ENCODE results near the gene TBC1D16.

Gene TBC1D16

GRCh38 chr17:80025796-80026195, 9.9 kb downstream of the TBC1D16 start:
- Histone ChIP-seq H3K36me3 (ENCODE audit: insufficient read depth, low read length) (no peaks in the 10 kb centered on the region), H3K27me3 (ENCODE audit: insufficient read depth, low read length, poor library complexity, severe bottlenecking) (no peaks in the 10 kb centered on the region), H3K9me2 (replicated peaks; ENCODE audit: low read depth, low read length) (no peaks in the 10 kb centered on the region), H2AFZ (ENCODE audit: low read length) (no peak overlapping the region), H4K20me1 (ENCODE audit: insufficient read depth, low read length, poor library complexity, severe bottlenecking) (no peaks in the 10 kb centered on the region), H3F3A (ENCODE audit: low read depth) (no peaks in the 10 kb centered on the region), H3K4me3 (ENCODE audit: low read length, poor library complexity, severe bottlenecking) (no peak overlapping the region), H3K9me3 (ENCODE audit: insufficient read depth, low read depth, low read length) (no peaks in the 10 kb centered on the region), H3K4me2 (ENCODE audit: low read depth, low read length, poor library complexity, severe bottlenecking) (peak overlapping the region; percentile 7), H3K79me2 (ENCODE audit: insufficient read depth, low read length) (0 out of 2 replicates have a peak, but pooled peaks cover 3% of the 10 kb centered on the region), H3K4me1 (ENCODE audit: insufficient read depth, low read length, poor library complexity, severe bottlenecking) (peaks cover 13% of the 10 kb centered on the region), H3K9ac (ENCODE audit: low read depth, low read length, poor library complexity, severe bottlenecking) (no peak overlapping the region)
- TF ChIP-seq CTCF (conservative IDR thresholded peaks at IDR 0.05; ENCODE audit: low read length) (no peak), EZH2phosphoT487 (IDR thresholded peaks at IDR 0.05; ENCODE audit: borderline replicate concordance) (no peak)

- H3F3A ChIP-seq (ENCODE audit: low read depth), result no peaks in the 10 kb centered on the region
- H3K79me2 ChIP-seq (ENCODE audit: insufficient read depth, low read length), result 0 out of 2 replicates have a peak, but pooled peaks cover 3% of the 10 kb centered on the region
- TF ChIP-seq EZH2phosphoT487 (IDR thresholded peaks at IDR 0.05; ENCODE audit: borderline replicate concordance) (no peak), CTCF (conservative IDR thresholded peaks at IDR 0.05; ENCODE audit: low read length) (no peak)
- H3K9ac ChIP-seq (ENCODE audit: low read depth, low read length, poor library complexity, severe bottlenecking), result no peak overlapping the region
- peak overlapping the region; percentile 7 for H3K4me2 ChIP-seq (ENCODE audit: low read depth, low read length, poor library complexity, severe bottlenecking)
- no peak overlapping the region for H2AFZ ChIP-seq (ENCODE audit: low read length)
- no peaks in the 10 kb centered on the region for H4K20me1 ChIP-seq (ENCODE audit: insufficient read depth, low read length, poor library complexity, severe bottlenecking)
- no peaks in the 10 kb centered on the region for H3K27me3 ChIP-seq (ENCODE audit: insufficient read depth, low read length, poor library complexity, severe bottlenecking)
- H3K9me2 ChIP-seq (replicated peaks; ENCODE audit: low read depth, low read length), result no peaks in the 10 kb centered on the region
- H3K9me3 ChIP-seq (ENCODE audit: insufficient read depth, low read depth, low read length), result no peaks in the 10 kb centered on the region
- no peak overlapping the region for H3K4me3 ChIP-seq (ENCODE audit: low read length, poor library complexity, severe bottlenecking)
- peaks cover 13% of the 10 kb centered on the region for H3K4me1 ChIP-seq (ENCODE audit: insufficient read depth, low read length, poor library complexity, severe bottlenecking)
- no peaks in the 10 kb centered on the region for H3K36me3 ChIP-seq (ENCODE audit: insufficient read depth, low read length)
These were observed 10.5 kb downstream of the TBC1D16 start for GRCh38 chr17:80025140-80025539.

GRCh38 chr17:80024206-80024972, 11.3 kb downstream of the TBC1D16 start:
- Histone ChIP-seq H3K4me2 (ENCODE audit: low read depth, low read length, poor library complexity, severe bottlenecking) (no peak overlapping the region), H3K79me2 (ENCODE audit: insufficient read depth, low read length) (0 out of 2 replicates have a peak, but pooled peaks cover 3% of the 10 kb centered on the region), H3K9me3 (ENCODE audit: insufficient read depth, low read depth, low read length) (no peaks in the 10 kb centered on the region), H2AFZ (ENCODE audit: low read length) (no peak overlapping the region), H3F3A (ENCODE audit: low read depth) (no peaks in the 10 kb centered on the region), H3K4me1 (ENCODE audit: insufficient read depth, low read length, poor library complexity, severe bottlenecking) (peaks cover 17% of the 10 kb centered on the region), H4K20me1 (ENCODE audit: insufficient read depth, low read length, poor library complexity, severe bottlenecking) (no peaks in the 10 kb centered on the region), H3K9ac (ENCODE audit: low read depth, low read length, poor library complexity, severe bottlenecking) (no peak overlapping the region), H3K4me3 (ENCODE audit: low read length, poor library complexity, severe bottlenecking) (no peak overlapping the region), H3K9me2 (replicated peaks; ENCODE audit: low read depth, low read length) (no peaks in the 10 kb centered on the region), H3K27me3 (ENCODE audit: insufficient read depth, low read length, poor library complexity, severe bottlenecking) (no peaks in the 10 kb centered on the region), H3K36me3 (ENCODE audit: insufficient read depth, low read length) (no peaks in the 10 kb centered on the region)
- TF ChIP-seq CTCF (conservative IDR thresholded peaks at IDR 0.05; ENCODE audit: low read length) (no peak), EZH2phosphoT487 (IDR thresholded peaks at IDR 0.05; ENCODE audit: borderline replicate concordance) (no peak)

All from Loucy (cell line).